Measurements from ENCODE around the gene CMPK1.
"Not testable (repeated sequence)": the region's sequence is repeated elsewhere in the genome, so short reads cannot be mapped to it uniquely, and the experiment has no call there.

The CMPK1 gene

DNA sequence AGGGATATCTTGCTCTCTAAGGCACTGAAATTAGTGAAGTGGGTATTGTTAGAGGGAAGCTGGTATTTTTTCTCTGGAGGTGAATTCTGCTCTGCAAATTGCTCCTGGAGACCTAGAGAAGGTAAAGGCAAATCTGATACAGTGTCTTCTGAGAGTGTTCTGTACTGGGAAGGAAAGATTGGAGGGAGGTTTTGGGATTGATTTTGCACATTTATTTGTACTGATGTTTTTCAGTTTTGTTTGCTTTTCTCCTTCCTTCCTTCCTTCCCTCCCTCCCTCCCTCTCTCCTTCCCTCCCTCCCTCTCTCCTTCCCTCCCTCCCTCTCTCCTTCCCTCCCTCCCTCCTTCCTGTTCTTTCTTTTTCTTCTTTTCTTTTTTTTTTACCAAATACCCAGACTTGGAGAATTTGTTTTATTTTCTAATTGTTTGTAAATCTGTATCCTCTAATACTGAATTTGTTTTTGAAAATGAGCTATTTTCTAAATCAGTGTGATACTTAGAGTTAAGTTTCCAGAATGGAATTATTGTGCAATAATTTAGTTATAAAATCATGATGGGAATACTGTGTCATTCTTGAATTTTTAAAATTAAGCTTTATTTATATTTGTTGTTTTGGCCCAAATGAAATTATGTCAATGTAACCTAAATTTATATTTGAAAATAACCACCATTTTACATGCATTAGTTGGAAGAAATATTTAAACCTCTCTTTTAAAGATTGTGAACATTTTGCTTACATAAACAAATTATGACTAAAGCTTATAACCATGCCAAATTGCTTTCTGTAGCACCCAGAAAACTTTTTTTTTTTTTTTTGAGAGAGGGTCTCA, 4.9 kb downstream of the CMPK1 start:
- no peak for DNase-seq

- no peak for DNase-seq
Measured at GRCh38 chr1:47340227-47340626, 6.6 kb downstream of the CMPK1 start.

- DNase-seq = not testable (repeated sequence)
Measured at GRCh38 chr1:47346979-47347378, 13.4 kb downstream of the CMPK1 start.

DNA sequence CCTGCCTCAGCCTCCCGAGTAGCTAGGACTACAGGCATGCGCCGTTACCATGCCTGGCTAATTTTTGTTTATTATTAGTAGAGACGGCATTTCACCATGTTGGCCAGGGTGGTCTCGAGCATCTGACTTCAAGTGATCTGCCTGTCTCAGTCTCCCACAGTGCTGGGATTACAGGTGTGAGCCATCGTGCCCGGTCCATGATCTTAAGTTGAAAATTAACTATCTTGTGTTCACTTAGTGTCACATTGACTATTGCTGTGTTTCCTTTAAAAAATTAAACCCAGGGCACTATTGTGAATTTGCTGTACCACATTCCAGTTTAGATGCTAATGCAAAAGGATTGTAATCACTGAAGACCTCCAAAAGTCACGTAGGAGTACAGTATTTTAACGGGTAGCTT, 14.1 kb downstream of the CMPK1 start:
- DNase-seq = no peak

GRCh38 chr1:47348246-47348645, 14.7 kb downstream of the CMPK1 start:
- no peak for DNase-seq

DNA sequence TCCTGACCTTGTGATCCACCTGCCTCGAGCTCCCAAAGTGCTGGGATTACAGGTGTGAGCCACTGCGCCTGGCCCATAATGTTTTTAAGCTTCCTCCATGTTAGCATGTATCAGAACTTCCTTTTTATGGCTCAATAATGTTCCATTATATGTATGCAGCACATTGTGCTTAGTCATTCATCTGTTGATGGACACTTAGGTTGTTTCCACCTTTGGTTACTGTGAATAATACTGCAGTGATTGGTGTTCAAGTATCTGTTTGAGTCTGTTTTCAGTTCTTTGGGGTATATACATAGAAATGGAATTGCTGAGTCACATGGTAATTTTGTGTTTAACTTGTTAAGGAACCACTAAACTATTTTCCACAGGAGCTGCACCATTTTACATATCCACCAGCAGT, 17.7 kb downstream of the CMPK1 start:
- no peak for DNase-seq

- DNase-seq = no peak
Measured at GRCh38 chr1:47361380-47361779, 27.8 kb downstream of the CMPK1 start.

GRCh38 chr1:47362828-47363227, 29.2 kb downstream of the CMPK1 start:
- DNase-seq = no peak

GRCh38 chr1:47367651-47368050, 34.1 kb downstream of the CMPK1 start:
- no peak for DNase-seq

DNA sequence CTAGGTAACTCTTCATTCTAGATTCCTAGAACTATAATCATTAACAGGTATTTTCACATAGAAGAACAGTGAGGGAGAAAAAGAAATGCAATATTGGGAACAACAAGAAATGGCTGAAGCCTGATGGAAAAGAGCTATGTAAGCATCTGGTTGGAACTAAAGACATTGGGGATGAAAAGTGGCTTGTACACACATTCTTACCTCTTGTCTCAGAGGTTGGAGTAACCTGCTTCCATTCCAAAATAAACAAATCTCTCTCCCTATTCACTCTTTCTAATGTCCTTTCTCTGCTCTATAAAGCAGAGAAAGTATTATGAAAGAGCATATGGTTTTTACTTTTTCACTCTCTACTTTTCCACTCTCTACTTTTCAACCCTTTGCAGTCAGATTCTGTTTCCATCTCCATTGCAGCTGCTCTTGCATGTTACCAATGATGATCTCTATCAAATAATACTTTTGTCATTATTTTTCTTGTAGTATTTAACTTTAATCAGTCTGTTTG, 37.5 kb downstream of the CMPK1 start:
- no peak for DNase-seq

DNA sequence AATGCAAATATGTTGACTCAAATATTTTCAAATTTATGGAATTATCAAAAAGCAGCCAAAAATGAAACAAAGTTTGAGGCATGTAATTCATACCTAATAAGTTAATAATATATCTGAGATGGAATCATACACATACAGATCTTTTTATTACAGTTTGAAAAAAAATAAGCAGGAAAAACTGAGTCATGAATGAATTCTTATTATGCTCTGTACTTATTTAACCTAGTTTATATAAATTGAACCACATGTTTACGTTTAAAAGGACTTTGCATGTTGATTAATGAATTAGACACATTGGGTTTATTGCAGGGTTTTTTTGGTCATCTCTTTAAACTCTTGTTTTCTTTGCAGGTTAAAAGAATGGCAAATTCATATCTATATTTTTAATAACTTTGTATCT, 40.9 kb downstream of the CMPK1 start:
- DNase-seq = no peak

DNA sequence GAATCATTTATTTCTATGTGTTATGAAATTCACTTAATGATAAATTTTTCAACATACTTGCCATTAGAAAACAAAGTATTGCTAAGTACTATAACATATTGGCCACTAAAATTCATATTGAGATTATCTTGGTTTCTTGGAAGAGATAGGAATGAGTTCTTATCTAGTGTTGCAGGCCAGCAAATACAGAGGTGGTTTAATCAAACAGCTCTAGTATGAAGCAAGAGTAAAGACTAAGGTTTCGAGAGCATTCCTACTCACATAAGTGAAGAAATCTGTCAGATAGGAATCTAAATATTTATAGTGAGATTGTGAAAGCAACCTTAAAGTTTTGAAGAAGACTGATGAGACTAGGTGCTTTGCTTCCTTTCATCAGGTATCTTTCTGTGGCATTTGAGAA, 44.6 kb downstream of the CMPK1 start:
- no peak for DNase-seq

GRCh38 chr1:47380699-47381098, 47.1 kb downstream of the CMPK1 start:
- no peak for DNase-seq

- DNase-seq = no peak
Measured at GRCh38 chr1:47382399-47382983, 48.9 kb downstream of the CMPK1 start.

DNA sequence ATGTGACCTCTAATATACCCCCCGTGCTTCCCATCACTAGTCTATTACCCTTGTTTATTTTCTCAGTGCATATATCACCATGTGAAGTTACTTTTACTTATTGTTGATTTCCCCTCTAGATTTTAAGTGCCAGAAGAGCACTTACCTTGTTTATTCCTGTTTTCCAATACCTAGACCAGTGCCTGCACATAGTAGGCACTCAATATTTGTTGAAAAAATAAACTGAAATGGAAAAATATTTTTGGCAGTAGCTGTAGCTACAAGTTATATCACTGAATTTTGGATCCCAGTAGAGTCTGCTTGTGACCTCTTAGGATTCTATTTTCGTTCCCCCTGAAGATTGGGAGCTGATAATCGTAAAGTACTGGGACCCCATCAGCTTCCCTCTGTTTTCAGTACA, 50.5 kb downstream of the CMPK1 start:
- DNase-seq = no peak

DNA sequence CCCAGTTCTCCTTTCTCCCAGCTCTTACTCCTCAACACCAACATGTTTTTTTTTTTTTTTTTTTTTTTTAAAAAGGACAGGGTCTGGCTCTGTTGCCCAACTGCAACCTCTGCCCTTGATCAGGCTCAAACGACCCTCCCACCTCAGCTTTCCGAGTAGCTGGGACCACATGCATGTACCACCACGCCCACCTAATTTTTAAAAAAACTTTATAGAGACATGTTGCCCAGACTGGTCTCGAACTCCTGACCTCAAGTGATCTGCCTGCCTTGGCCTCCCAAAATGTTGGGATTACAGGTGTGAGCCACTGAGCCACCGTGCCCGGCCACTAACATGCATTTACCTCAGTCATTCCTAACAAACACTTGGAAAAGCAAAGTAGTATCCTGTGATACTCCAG, 51.4 kb downstream of the CMPK1 start:
- DNase-seq = no peak

- DNase-seq = no peak
Measured at GRCh38 chr1:47386268-47386667, 52.7 kb downstream of the CMPK1 start.

GRCh38 chr1:47388030-47388890, 54.7 kb downstream of the CMPK1 start:
- DNase-seq = no peak

GRCh38 chr1:47388891-47389238, 55.3 kb downstream of the CMPK1 start:
- peak; percentile 28 for DNase-seq

DNA sequence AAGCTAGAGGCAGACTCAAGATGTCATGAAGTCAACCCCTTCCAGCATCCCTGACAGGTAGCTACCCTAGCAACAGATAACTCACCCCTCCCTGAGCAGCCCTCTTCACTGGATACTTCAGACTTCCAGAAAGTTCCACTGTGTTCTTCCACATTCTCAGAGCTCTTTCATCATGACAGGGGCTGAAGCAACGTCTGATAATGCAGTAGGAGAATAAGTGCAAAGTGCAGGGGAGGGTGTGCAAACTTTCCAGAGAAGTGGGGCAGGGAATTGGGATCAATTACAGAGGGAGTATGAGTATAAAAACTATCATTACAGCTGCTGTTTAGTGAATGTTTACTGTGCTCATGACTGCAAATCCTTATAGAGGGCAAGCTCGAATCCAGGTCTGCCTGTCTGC, 56.1 kb downstream of the CMPK1 start:
- DNase-seq = no peak

GRCh38 chr1:47390843-47391242, 57.3 kb downstream of the CMPK1 start:
- no peak for DNase-seq

DNA sequence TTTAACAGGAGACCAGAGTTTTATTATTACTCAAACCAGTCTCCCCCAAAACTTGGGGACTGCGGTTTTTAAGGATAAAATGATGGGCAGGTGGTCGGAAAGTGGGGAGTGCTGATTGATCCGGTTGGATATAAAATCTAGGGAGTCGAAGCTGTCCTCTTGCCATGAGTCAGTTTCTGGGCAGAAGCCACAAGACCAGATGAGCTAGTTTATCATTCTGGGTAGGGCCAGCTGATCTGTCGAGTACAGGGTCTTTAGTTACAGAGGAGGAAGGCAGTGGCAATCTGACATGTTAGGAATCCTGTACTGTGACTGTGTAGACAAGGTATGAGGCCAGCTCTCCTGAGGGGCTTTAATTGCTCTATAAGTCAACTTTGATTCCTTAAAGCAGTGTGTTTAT, 59.6 kb downstream of the CMPK1 start:
- no peak for DNase-seq

DNA sequence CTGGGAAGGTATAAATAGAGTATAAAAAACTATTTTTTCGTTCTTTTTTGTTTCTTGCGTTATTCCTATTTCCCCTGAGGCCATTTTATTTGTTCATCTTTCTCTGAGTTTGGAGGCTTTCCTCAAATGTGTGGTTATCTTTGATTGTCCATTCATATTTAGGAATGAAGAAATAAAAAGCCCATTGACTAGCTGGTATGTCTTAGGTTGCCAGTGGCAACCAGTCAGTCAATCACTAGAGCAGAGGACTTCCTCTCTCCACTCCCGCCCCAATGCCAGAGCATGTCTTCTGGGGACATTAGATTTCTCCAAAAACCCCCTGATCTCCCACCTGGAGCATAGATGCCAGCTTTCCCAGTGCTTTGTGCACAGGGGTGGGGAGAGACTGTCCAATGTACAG, 61.8 kb downstream of the CMPK1 start:
- DNase-seq = no peak
